Vagina (tissue), 2 donors: ENCODE measurements around the gene MAST4.

Experiments used
- POLR2A ChIP-seq, 2 donors: fragments of 450-650 bp; IDR thresholded peaks; one replicate each; pipeline ENCODE4 v1.6.1; 2017; ENCODE audit warnings: antibody characterized with exemption in 2 of 2, mild to moderate bottlenecking in 2 of 2, moderate library complexity in 2 of 2
- POLR2AphosphoS5 ChIP-seq, 2 donors: sonication (generic); formaldehyde crosslinking; IDR thresholded peaks; one replicate each; pipeline ENCODE4 v1.9.0; 2017; ENCODE audit warnings: antibody characterized with exemption in 2 of 2, mild to moderate bottlenecking in 2 of 2, low read depth in 1 of 2; ENCODE audit not compliant: insufficient read depth in 1 of 2
- TF ChIP-seq, protein P1 (sequence below), 3 experiments: fragments of 450-650 bp in 2 of 3; fragments of 200-600 bp in 1 of 3; sonication (generic) in 1 of 3; IDR thresholded peaks; one replicate each; pipeline ENCODE4 v1.5.1; 2017 to 2019; ENCODE audit warnings: antibody characterized with exemption in 3 of 3, mild to moderate bottlenecking in 2 of 3, moderate library complexity in 2 of 3

DNA sequence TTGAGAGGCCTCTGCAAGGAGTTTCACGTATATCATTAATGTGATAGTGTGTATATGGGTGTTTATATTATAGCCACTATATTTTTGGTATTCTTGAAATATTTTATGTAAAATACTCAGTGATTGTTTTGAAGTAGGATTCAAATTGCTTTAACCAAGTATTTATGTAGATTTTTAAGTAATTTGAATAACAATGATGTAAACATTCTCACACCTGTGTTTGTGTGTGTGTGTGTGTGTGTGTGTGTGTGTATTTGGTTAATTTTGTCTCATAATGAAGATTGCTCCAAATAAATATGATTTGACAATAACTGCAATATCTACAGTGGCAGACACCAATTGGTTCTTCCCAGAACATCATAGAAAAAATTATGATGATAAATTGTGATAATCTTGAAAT, 307.0 kb downstream of the MAST4 start:
- TF ChIP-seq, protein P1, sequence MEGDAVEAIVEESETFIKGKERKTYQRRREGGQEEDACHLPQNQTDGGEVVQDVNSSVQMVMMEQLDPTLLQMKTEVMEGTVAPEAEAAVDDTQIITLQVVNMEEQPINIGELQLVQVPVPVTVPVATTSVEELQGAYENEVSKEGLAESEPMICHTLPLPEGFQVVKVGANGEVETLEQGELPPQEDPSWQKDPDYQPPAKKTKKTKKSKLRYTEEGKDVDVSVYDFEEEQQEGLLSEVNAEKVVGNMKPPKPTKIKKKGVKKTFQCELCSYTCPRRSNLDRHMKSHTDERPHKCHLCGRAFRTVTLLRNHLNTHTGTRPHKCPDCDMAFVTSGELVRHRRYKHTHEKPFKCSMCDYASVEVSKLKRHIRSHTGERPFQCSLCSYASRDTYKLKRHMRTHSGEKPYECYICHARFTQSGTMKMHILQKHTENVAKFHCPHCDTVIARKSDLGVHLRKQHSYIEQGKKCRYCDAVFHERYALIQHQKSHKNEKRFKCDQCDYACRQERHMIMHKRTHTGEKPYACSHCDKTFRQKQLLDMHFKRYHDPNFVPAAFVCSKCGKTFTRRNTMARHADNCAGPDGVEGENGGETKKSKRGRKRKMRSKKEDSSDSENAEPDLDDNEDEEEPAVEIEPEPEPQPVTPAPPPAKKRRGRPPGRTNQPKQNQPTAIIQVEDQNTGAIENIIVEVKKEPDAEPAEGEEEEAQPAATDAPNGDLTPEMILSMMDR (IDR thresholded peaks at IDR 0.05), result no peak
- no peak for TF ChIP-seq POLR2A (IDR thresholded peaks at IDR 0.05)
- no peak for TF ChIP-seq POLR2AphosphoS5 (IDR thresholded peaks at IDR 0.05; ENCODE audit: insufficient read depth in 1 of 2, low read depth in 1 of 2)
